Measurements from ENCODE around the gene TANGO6.

GRCh38 chr16:69116906-69117305, 273.6 kb downstream of the TANGO6 start:
- TF ChIP-seq POLR2A (IDR thresholded peaks at IDR 0.05; ENCODE audit: control extremely low read depth in 1 of 2, low read depth in 2 of 2, low read length in 2 of 2) (no peak), MAX (IDR thresholded peaks at IDR 0.05) (no peak), JUN (IDR thresholded peaks at IDR 0.05; ENCODE audit: low read depth, low read length) (no peak), TEAD4 (IDR thresholded peaks at IDR 0.05; ENCODE audit: low read depth, low read length) (no peak), CTCF (IDR thresholded peaks at IDR 0.05; ENCODE audit: control extremely low read depth in 1 of 3, insufficient read depth in 1 of 3, low read depth in 1 of 3, low read length in 3 of 3) (no peak)
